ENCODE measurements around the gene STPG4. TPM values are rescaled to one million over a fixed set of nuclear protein-coding genes. Genes with fewer than 3 reads are reported as not detected.
A peak's percentile ranks its signal among the peaks of the same experiment; 100 is the strongest.
"Not testable (repeated sequence)": the region's sequence is repeated elsewhere in the genome, so short reads cannot be mapped to it uniquely, and the experiment has no call there.

STPG4 gene
- total RNA-seq, 1 donor from 2014 or later: not detected

- DNase-seq (no peak), ATAC-seq (ENCODE audit: poor library complexity) (peak; percentile 23)
- intact Hi-C loops (cut with DNase I): no loop called here
Observed at GRCh38 chr2:47174733-47175361, 19.7 kb upstream of the STPG4 start.

DNA sequence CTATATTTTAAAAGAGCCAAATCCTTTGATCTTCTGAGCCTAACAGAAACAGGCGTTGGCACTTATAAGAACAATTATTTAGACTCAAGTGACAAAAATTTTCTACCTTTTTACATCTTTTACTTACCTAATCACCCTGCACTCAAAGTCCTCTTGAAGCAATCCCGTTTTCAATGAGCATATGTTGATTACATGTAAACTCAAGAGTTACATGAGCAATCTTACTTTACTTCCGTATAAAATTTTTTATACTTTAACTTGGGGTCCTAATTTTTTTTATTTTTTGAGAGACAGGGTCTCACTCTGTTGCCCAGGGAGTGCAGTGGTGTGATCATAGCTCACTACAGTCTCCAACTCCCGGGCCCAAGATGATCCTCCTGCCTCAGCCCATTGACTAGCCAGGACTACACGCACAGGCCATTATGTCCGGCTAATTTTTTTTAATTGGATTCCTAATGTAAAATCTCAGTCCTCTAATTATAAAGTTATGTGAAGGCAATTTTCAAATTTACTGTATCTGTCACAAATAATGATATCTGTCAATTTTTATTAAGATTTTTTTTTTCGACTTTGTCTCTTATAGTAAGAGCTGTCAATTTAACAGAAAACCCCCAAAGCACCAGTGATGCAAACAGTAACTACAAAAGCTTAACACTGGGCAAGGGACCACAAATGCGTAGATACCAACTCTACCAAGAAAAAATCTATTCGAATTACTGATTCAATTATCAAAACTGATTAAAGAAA is 19.1 kb upstream of the STPG4 start:
- intact Hi-C loops (cut with DNase I): no loop called here
- DNase-seq (no peak), ATAC-seq (ENCODE audit: poor library complexity) (no peak)

- DNase-seq (no peak), ATAC-seq (ENCODE audit: poor library complexity) (no peak)
- intact Hi-C loops (cut with DNase I): no loop called here
Observed at GRCh38 chr2:47172922-47173695, 18.0 kb upstream of the STPG4 start.

DNA sequence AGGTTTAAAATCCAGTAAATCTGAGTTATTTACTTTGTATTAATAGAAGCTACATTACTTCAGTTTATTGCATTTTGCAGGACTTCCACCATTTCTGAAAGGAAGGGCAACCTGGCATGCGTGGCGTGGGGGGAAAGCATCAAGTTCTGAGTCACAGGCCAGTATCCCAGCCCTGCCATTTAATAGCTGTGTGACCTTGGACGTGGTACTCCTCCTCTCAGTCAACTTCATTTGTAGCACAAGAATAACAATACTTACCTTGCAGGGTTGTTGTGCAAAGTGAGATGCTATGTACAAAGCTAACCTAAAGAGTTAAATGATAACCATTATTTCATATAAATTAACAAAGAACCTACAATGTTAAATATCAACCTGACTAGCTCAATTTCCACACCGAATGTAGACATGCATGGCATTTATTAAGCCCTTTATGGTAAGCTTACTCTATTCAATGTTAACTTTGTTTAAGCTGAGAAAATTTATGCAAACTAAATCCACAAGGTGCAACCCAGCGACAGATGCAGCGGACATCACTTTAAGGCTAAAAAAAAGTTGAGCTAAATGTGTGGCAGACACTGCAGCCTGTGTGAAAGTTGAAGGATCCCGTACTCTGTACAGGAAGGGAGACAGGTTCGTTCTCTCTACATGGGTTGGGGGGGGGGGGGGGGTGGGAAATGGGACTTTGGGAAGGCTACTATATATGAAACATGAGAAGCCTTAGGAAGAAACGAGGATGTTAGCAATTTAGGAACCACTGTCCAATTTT is 17.2 kb upstream of the STPG4 start:
- intact Hi-C loops (cut with DNase I): no loop called here

GRCh38 chr2:47169784-47170183 is 14.7 kb upstream of the STPG4 start:
- intact Hi-C loops (cut with DNase I): no loop called here
- no peak for DNase-seq
- ATAC-seq (ENCODE audit: poor library complexity): no peak

More for the DNA sequence above, 17.2 kb upstream of the STPG4 start:
- no peak for ATAC-seq (ENCODE audit: poor library complexity)
- no peak for DNase-seq

- intact Hi-C loops (cut with DNase I); ATAC-seq (ENCODE audit: poor library complexity); DNase-seq: not testable (repeated sequence)
Observed at GRCh38 chr2:47168895-47169294, 13.8 kb upstream of the STPG4 start.

- no peak for DNase-seq
- ATAC-seq (ENCODE audit: poor library complexity): no peak
- intact Hi-C loops (cut with DNase I): no loop called here
Observed at GRCh38 chr2:47167149-47167548, 12.0 kb upstream of the STPG4 start.

GRCh38 chr2:47165001-47165555 is 10.0 kb upstream of the STPG4 start:
- DNase-seq (no peak), ATAC-seq (ENCODE audit: poor library complexity) (no peak)
- intact Hi-C loops (cut with DNase I): no loop called here

DNA sequence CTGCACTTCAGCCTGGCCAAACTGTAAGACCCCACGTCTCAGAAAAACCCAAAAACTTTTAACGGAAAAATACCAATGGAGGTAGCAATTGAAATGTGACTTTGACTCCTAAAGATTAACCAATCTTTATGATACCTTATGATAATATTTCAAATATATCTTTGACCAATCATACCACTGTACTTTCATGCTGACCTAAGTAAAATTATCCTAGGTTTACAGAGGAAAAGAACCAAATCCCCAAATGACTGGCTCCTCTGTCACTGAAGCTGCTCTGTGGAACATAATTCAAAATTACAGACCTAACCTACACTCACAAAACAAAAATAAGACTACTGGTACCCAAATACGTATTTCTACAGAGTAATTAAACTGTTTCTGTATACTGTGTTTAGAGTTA is 7.7 kb upstream of the STPG4 start:
- intact Hi-C loops (cut with DNase I): no loop called here
- DNase-seq: no peak
- ATAC-seq (ENCODE audit: poor library complexity): no peak

DNA sequence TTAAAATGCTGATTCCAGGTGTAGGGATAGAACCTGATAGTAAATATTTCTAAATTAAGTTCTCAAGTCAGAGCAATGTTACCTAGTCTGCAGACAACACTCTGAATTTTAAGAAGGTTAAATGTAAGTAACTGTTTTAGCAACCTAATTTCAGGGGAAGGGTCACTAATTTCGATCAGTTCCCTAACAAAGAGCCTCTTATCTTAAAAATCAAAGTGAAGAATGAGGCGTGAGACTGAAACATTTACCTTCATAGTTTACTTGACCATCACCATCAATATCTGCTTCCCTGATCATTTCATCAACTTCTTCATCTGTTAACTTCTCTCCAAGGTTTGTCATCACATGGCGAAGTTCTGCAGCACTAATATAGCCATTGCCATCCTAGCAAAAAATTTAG is 6.4 kb upstream of the STPG4 start:
- ATAC-seq (ENCODE audit: poor library complexity) (no peak), DNase-seq (no peak)
- intact Hi-C loops (cut with DNase I): no loop called here

DNA sequence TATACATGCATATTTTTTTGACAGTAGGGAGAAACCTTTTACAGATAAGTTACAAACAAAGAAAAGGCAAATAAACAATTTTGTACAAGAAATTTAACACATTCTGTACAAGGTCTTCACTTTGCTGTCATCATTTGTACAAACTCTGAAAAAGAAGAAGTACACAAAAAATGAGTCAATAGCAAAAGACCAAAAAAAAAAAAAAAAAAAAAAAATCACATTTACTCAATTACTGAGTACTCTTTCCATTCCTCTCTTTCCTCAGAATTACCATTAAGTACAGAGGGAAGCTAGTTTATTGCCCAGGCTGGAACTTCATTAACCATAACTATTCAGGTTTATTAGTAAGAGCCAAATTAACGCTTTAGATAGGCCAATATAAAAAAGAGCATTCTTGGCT is 5.6 kb upstream of the STPG4 start:
- intact Hi-C loops (cut with DNase I): no loop called here
- DNase-seq: no peak
- ATAC-seq (ENCODE audit: poor library complexity): no peak

DNA sequence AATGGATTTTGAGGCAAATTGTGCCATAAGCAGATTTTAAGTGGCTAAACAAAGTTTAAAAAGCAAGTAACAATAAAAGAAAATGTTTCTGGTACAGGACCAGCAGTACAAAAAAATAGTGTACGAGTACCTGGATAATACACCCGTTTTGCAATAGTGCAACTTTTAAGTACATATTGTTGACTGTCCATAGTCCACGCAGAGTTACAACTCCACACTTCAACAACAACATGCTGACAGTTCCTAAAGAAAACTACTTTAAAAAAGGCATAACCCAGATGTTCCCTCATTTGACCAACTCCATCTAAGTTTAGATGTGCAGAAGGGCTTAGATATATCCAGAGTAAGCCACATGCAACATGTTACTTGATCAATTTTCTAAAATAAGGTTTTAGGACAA is 5.1 kb upstream of the STPG4 start:
- no peak for ATAC-seq (ENCODE audit: poor library complexity)
- intact Hi-C loops (cut with DNase I): no loop called here
- no peak for DNase-seq

GRCh38 chr2:47159627-47160026 is 4.5 kb upstream of the STPG4 start:
- DNase-seq (no peak), ATAC-seq (ENCODE audit: poor library complexity) (no peak)
- intact Hi-C loops (cut with DNase I): no loop called here

DNA sequence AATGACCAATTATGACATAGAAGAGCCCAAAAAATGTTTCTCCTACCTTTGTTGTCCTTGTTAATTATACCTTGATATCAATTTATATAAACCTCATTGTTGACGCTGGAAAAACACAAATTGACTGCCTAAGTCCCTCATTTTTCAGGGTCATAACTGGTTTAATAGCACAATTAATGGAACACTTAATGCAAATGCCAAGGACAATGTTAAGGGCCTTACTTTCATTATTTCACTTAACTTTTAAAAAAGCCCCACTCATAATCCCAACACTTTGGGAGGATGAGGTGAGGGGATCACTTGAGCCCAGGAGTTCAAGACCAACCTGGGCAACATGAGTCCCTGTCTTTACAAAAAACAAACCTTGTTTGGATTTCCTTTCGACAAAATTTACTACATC is 3.5 kb upstream of the STPG4 start:
- intact Hi-C loops (cut with DNase I): no loop called here
- DNase-seq (no peak), ATAC-seq (ENCODE audit: poor library complexity) (no peak)

DNA sequence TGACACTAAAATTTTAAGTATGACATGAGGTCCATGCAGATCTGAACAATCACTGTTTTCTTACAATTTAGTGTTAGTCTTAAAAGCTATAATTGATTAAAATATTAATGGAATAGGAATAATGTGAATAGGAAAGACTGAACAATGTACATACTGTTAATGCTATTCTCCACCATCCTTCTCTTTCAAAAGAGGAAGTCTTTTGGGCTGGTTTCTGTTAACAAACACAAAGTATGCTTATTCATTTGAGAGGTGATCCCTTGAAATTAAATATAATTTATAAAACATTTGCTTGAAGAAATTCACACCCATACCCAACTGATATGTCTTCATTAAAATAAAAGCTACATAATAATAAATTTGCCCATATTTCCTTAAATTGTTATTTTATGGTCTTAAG is 2.3 kb downstream of the STPG4 start:
- intact Hi-C loops (cut with DNase I): no loop called here
- ATAC-seq (ENCODE audit: poor library complexity): no peak
- no peak for DNase-seq

DNA sequence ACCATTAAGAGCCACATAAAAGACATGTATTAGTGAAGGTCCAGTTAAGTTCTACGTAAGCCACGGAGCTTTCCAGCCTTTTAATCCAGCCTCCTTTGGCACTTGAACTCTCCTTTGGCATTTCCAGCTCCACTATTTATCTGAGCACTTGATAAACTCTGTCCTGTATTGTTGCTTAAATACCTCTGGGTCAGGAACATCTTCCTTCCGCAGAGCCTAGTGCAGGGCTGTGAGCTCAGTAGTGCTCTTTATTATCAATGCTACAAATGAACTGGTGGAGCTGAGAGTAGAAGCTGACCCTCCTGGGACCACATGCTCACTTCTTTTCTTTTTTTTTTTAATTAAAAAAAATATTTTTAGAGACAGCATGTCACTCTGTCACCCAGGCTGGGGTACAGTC is 4.9 kb downstream of the STPG4 start:
- intact Hi-C loops (cut with DNase I): no loop called here
- DNase-seq (no peak), ATAC-seq (ENCODE audit: poor library complexity) (no peak)

DNA sequence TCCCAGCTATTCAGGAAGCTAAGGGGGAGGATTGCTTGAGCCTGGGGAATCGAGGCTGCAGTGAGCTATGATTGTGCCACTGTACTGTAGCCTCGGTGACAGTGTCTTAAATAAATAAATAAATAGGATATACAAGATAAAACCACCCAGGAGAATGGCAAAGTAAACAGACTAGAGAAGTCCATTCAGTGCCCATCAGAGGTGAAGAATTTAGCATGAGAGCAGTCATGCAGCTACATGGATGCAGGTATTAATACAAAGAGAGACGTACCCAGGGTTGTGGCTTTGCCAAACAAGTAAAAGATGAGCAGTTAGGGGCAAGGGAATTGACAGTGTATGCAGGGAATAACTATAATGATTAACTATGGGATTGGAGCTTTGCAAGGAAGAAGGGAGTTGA is 8.1 kb downstream of the STPG4 start:
- DNase-seq (no peak), ATAC-seq (ENCODE audit: poor library complexity) (no peak)
- intact Hi-C loops (cut with DNase I): no loop called here

GRCh38 chr2:47145466-47145865 is 9.6 kb downstream of the STPG4 start:
- intact Hi-C loops (cut with DNase I): no loop called here
- DNase-seq: no peak
- no peak for ATAC-seq (ENCODE audit: poor library complexity)

GRCh38 chr2:47141520-47141919 is 13.6 kb downstream of the STPG4 start:
- intact Hi-C loops (cut with DNase I): no loop called here
- DNase-seq (no peak), ATAC-seq (ENCODE audit: poor library complexity) (no peak)
